Neural cell (in vitro differentiated cells): Measurements from ENCODE around the gene ASMTL. TPM values are rescaled to one million over a fixed set of nuclear protein-coding genes. Genes with fewer than 3 reads are reported as not detected.

ENCODE experiments used
- H2AFZ ChIP-seq: fragments of 200-600, 300-800 bp; sonication (generic), shearing (Covaris generic); 2 replicates; pipeline ENCODE4 v1.6.0; 2014; ENCODE audit warnings: low read depth, mild to moderate bottlenecking, antibody characterized with exemption, low read length, moderate library complexity
- H3F3A ChIP-seq: fragments of 200-600 bp; shearing (Covaris generic); 2 replicates; pipeline ENCODE4 v1.6.1; 2016; ENCODE audit warnings: mild to moderate bottlenecking, moderate library complexity, mixed read lengths, antibody characterized with exemption, low read length; ENCODE audit not compliant: insufficient read depth, poor library complexity, severe bottlenecking
- H3K27ac ChIP-seq: fragments of 200-600, 300-800 bp; sonication (generic), shearing (Covaris generic); 2 replicates; pipeline ENCODE4 v1.5.1; 2014; ENCODE audit warnings: mild to moderate bottlenecking, low read length, moderate library complexity
- H3K27me3 ChIP-seq: fragments of 300-800, 200-600 bp; sonication (generic), shearing (Covaris generic); 2 replicates; pipeline ENCODE4 v1.6.0; 2014; ENCODE audit warnings: mild to moderate bottlenecking, low read depth, low read length, moderate library complexity; ENCODE audit not compliant: insufficient read depth
- H3K36me3 ChIP-seq: fragments of 300-800, 200-600 bp; sonication (generic), shearing (Covaris generic); 2 replicates; pipeline ENCODE4 v1.5.1; 2014; ENCODE audit warnings: mild to moderate bottlenecking, antibody characterized with exemption, low read length, moderate library complexity; ENCODE audit not compliant: insufficient read depth
- H3K4me2 ChIP-seq: fragments of 300-800, 200-600 bp; sonication (generic), shearing (Covaris generic); 2 replicates; pipeline ENCODE4 v1.6.0; 2014; ENCODE audit warnings: mild to moderate bottlenecking, low read length
- H3K4me3 ChIP-seq: fragments of 300-800, 200-600 bp; sonication (generic), shearing (Covaris generic); 2 replicates; pipeline ENCODE4 v1.5.1; 2014; ENCODE audit warnings: mild to moderate bottlenecking, low read length, moderate library complexity
- H3K79me2 ChIP-seq: fragments of 200-600 bp; shearing (Covaris generic); replicated peaks from 2 replicates; pipeline ENCODE4 v1.6.0; 2014; ENCODE audit warnings: mild to moderate bottlenecking, low read length, moderate library complexity; ENCODE audit not compliant: insufficient read depth
- H3K9ac ChIP-seq: fragments of 300-800, 200-600 bp; sonication (generic), shearing (Covaris generic); 2 replicates; pipeline ENCODE4 v1.6.1; 2016; ENCODE audit warnings: mild to moderate bottlenecking, low read length, mixed read lengths
- H3K9me2 ChIP-seq: fragments of 200-600 bp; shearing (Covaris generic); 2 replicates; pipeline ENCODE4 v1.6.1; 2016; ENCODE audit warnings: mild to moderate bottlenecking, low read length, mixed read lengths; ENCODE audit not compliant: insufficient read depth
- H3K9me3 ChIP-seq: fragments of 200-600, 300-800 bp; sonication (generic), shearing (Covaris generic); 2 replicates; pipeline ENCODE4 v1.6.1; 2016; ENCODE audit warnings: mild to moderate bottlenecking, mixed run types, low read length, moderate library complexity, mixed read lengths
- H4K20me1 ChIP-seq: fragments of 200-600 bp; shearing (Covaris generic); 2 replicates; pipeline ENCODE4 v1.6.1; 2016; ENCODE audit warnings: mild to moderate bottlenecking, mixed run types; ENCODE audit not compliant: insufficient read depth
- EP300 ChIP-seq: fragments of 450-650 bp; conservative IDR thresholded peaks from 2 replicates; pipeline ENCODE4 v1.6.1; 2014; ENCODE audit warnings: antibody characterized with exemption, mild to moderate bottlenecking, moderate library complexity; ENCODE audit not compliant: poor library complexity, severe bottlenecking
- EZH2 ChIP-seq: fragments of 200-600, 300-800 bp; shearing (Covaris generic), sonication (generic); IDR thresholded peaks from 2 replicates; pipeline ENCODE4 v1.6.1; 2014; ENCODE audit warnings: antibody characterized with exemption, low read length, borderline replicate concordance, mild to moderate bottlenecking; ENCODE audit not compliant: insufficient read depth, poor library complexity, severe bottlenecking
- MXI1 ChIP-seq: fragments of 450-650 bp; conservative IDR thresholded peaks from 2 replicates; pipeline ENCODE4 v1.6.1; 2014; ENCODE audit warnings: antibody characterized with exemption, mild to moderate bottlenecking; ENCODE audit not compliant: poor library complexity, severe bottlenecking
- POLR2AphosphoS5 ChIP-seq: IDR thresholded peaks from 2 replicates; pipeline ENCODE4 v1.6.1; 2012
- RAD21 ChIP-seq: fragments of 450-650 bp; conservative IDR thresholded peaks from 2 replicates; pipeline ENCODE4 v1.6.1; 2014; ENCODE audit warnings: antibody characterized with exemption, mild to moderate bottlenecking, moderate library complexity
- SMC3 ChIP-seq: fragments of 450-650 bp; conservative IDR thresholded peaks from 2 replicates; pipeline ENCODE4 v1.6.1; 2014; ENCODE audit warnings: antibody characterized with exemption, mild to moderate bottlenecking, moderate library complexity; ENCODE audit not compliant: poor library complexity
- TAF1 ChIP-seq: IDR thresholded peaks from 2 replicates; pipeline ENCODE4 v1.6.1; 2012; ENCODE audit warnings: low read depth
- polyA plus RNA-seq: library from polyadenylated mRNA; depleted of rRNA; stranded (reverse); fragments of >200 nt; gene quantifications from 2 replicates; pipeline ENCODE4 v1.2.3, GENCODE V29; 2014
- TF ChIP-seq, protein P1 (sequence below): IDR thresholded peaks from 2 replicates; pipeline ENCODE4 v1.6.1; 2012; ENCODE audit warnings: borderline replicate concordance
- TF ChIP-seq, protein P2 (sequence below): fragments of 450-650 bp; IDR thresholded peaks from 2 replicates; pipeline ENCODE4 v1.5.1; 2014; ENCODE audit warnings: antibody characterized with exemption, mild to moderate bottlenecking, moderate library complexity; ENCODE audit not compliant: poor library complexity, severe bottlenecking

Gene ASMTL
- polyA plus RNA-seq, 1 donor from 2014 or later, result 25.9 TPM

DNA sequence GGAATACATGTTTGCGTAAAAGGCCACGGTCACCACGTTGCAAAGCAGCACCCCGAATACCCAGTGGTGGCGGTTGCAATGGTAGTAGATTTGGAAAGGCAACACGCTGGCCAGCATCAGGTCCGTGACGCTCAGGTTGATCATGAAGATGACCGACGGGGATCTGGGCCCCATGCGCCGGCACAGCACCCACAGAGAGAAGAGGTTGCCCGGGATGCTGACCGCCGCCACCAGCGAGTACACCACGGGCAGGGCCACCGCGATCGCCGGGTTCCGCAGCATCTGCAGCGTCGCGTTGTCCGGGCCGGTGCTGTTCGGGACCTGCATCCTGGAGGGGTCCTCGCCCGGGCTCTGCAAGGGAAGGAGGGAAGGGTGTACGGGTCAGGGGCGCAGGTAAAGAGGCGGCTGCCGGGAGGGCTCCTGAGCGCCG, 13.5 kb upstream of the ASMTL start:
- Histone ChIP-seq H3F3A (no peaks in the 10 kb centered on the region), H3K79me2 (no peaks in the 10 kb centered on the region), H3K27ac (no peak overlapping the region), H3K9me3 (no peaks in the 10 kb centered on the region), H3K4me2 (no peak overlapping the region), H3K27me3 (no peaks in the 10 kb centered on the region), H4K20me1 (no peaks in the 10 kb centered on the region), H2AFZ (no peak overlapping the region), H3K9me2 (no peaks in the 10 kb centered on the region), H3K36me3 (no peaks in the 10 kb centered on the region), H3K9ac (no peak overlapping the region), H3K4me3 (no peak overlapping the region)
- no peak for TF ChIP-seq POLR2AphosphoS5
- TF ChIP-seq, protein P1, sequence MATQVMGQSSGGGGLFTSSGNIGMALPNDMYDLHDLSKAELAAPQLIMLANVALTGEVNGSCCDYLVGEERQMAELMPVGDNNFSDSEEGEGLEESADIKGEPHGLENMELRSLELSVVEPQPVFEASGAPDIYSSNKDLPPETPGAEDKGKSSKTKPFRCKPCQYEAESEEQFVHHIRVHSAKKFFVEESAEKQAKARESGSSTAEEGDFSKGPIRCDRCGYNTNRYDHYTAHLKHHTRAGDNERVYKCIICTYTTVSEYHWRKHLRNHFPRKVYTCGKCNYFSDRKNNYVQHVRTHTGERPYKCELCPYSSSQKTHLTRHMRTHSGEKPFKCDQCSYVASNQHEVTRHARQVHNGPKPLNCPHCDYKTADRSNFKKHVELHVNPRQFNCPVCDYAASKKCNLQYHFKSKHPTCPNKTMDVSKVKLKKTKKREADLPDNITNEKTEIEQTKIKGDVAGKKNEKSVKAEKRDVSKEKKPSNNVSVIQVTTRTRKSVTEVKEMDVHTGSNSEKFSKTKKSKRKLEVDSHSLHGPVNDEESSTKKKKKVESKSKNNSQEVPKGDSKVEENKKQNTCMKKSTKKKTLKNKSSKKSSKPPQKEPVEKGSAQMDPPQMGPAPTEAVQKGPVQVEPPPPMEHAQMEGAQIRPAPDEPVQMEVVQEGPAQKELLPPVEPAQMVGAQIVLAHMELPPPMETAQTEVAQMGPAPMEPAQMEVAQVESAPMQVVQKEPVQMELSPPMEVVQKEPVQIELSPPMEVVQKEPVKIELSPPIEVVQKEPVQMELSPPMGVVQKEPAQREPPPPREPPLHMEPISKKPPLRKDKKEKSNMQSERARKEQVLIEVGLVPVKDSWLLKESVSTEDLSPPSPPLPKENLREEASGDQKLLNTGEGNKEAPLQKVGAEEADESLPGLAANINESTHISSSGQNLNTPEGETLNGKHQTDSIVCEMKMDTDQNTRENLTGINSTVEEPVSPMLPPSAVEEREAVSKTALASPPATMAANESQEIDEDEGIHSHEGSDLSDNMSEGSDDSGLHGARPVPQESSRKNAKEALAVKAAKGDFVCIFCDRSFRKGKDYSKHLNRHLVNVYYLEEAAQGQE, result no peak
- no peak for TF ChIP-seq EP300
- TF ChIP-seq MXI1, result no peak
- TF ChIP-seq TAF1, result no peak
- no peak for TF ChIP-seq EZH2
- TF ChIP-seq, protein P2, sequence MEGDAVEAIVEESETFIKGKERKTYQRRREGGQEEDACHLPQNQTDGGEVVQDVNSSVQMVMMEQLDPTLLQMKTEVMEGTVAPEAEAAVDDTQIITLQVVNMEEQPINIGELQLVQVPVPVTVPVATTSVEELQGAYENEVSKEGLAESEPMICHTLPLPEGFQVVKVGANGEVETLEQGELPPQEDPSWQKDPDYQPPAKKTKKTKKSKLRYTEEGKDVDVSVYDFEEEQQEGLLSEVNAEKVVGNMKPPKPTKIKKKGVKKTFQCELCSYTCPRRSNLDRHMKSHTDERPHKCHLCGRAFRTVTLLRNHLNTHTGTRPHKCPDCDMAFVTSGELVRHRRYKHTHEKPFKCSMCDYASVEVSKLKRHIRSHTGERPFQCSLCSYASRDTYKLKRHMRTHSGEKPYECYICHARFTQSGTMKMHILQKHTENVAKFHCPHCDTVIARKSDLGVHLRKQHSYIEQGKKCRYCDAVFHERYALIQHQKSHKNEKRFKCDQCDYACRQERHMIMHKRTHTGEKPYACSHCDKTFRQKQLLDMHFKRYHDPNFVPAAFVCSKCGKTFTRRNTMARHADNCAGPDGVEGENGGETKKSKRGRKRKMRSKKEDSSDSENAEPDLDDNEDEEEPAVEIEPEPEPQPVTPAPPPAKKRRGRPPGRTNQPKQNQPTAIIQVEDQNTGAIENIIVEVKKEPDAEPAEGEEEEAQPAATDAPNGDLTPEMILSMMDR, result no peak
- no peak for TF ChIP-seq SMC3
- TF ChIP-seq RAD21, result no peak

DNA sequence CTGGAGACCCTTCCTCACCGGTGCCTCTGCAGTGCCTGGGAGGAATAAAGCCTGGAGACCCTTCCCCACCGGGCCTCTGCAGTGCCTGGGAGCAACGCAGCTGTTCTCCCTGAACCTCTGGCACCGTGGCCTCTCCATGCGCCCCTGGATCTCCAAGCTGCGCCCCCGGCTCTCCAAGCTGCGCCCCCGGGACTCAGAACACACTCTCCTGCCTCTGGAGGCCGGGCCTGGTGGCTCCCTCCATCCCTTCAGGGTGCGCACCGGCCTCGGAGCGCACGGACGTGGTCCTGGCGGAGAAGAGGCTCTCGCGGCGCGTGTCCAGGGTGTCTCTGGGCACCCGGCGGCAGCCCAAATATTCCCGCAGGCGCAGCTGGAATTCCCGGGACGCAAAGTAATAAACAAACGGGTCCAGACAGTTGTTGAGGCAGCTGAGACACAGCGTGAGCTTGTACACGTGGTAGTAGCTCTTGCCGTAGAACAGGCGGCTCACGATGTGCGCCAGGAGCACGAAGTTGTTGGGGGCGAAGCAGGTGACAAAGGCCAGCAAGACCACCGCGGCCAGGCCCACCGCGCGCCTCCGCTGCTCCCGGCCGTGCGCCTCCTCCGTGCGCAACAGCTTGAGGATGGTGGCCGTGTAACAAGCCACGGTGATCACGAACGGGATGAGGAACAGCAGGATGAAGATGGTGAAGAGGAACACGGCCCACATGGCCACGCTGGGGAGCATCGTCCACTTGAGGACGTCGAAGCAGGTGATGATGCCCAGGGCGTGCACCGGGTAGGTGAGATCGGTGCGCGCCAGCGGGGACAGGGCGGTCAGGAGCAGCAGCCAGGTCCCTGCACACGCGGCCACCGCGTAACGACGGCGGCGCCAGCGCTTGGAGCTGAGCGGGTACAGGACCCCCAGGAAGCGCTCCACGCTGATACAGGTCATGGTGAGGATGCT, 12.8 kb upstream of the ASMTL start:
- TF ChIP-seq EP300 (no peak), TAF1 (no peak)
- H3K79me2 ChIP-seq, result no peaks in the 10 kb centered on the region
- no peak overlapping the region for H3K27ac ChIP-seq
- H3K9me2 ChIP-seq, result no peaks in the 10 kb centered on the region
- H3F3A ChIP-seq, result no peaks in the 10 kb centered on the region
- no peaks in the 10 kb centered on the region for H3K36me3 ChIP-seq
- H3K4me3 ChIP-seq, result no peak overlapping the region
- H4K20me1 ChIP-seq, result no peaks in the 10 kb centered on the region
- H2AFZ ChIP-seq, result no peak overlapping the region
- H3K4me2 ChIP-seq, result no peak overlapping the region
- H3K9me3 ChIP-seq, result no peaks in the 10 kb centered on the region
- no peak overlapping the region for H3K9ac ChIP-seq
- no peaks in the 10 kb centered on the region for H3K27me3 ChIP-seq
